Esophagus muscularis mucosa (tissue), 4 donors: ENCODE measurements around the gene ATG10.

Experiments used
- CTCF ChIP-seq, 3 experiments: fragments of 200-600 bp in 2 of 3; fragments of 450-650 bp in 1 of 3; sonication (generic) in 2 of 3; IDR thresholded peaks; one replicate each; pipeline ENCODE4 v1.5.1; 2017 to 2019; ENCODE audit warnings: antibody characterized with exemption in 3 of 3, mild to moderate bottlenecking in 2 of 3, moderate library complexity in 1 of 3
- EP300 ChIP-seq: sonication (generic); formaldehyde crosslinking; IDR thresholded peaks from one replicate; pipeline ENCODE4 v1.6.1; 2017; ENCODE audit warnings: antibody characterized with exemption
- POLR2A ChIP-seq: fragments of 450-650 bp; IDR thresholded peaks from one replicate; pipeline ENCODE4 v1.6.1; 2017; ENCODE audit warnings: antibody characterized with exemption, moderate library complexity, mild to moderate bottlenecking, low read depth

DNA sequence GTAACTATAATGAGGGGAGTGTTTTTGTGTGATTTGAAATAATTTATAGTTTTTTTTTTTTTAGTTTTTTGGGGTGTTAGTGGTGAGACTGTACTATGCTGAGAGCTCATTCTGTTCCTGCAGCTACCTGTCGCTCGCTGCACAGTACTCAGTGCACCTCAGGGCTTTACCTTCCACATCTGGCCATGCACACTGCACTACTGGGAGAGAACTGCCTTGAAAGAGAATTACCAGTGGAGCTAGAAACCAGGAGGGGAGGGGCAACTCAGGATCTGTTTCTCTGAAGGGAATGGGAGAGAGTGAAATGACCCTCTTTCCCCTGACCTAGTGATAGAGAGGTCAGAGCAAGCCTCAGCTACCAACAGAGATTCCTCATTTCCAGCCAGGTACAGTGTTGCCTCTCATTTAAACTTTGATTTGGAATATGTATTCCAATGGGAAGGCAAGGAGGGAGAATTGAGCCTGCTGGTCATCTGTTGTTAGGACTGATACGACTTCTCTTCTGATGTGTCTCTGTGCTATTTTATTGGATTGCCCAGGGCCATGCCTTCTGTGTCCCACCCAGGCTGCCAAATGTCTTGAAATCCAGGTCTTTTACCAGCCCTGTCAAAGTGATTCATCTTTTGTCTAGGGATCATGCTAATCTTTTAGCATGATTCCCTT is 8.9 kb downstream of the ATG10 start:
- TF ChIP-seq EP300 = no peak
- TF ChIP-seq CTCF (IDR thresholded peaks at IDR 0.05) = no peak
- TF ChIP-seq POLR2A = no peak
